GM12878 (cell line): ENCODE measurements around the gene CENPX. TPM values are rescaled to one million over a fixed set of nuclear protein-coding genes. Genes with fewer than 3 reads are reported as not detected.

Experiments
- ATAC-seq: fragments of 200-7000 bp; cut with Tn5 transposase; 3 replicates; pipeline ENCODE4 v1.9.1; 2020; ENCODE audit warnings: mild to moderate bottlenecking, moderate library complexity
- BruUV-seq: library from RNA; stranded (reverse); fragments of 400-500 nt; replicated peaks from 2 replicates; lab custom pipeline; 2021; lab: Mats Ljungman, UMichigan
- CTCF ChIA-PET: fragments of 300-600 bp; sonication (Branson Sonifier 250); formaldehyde crosslinking; extraction: SDS; loops from one replicate; lab custom pipeline; 2021; ENCODE audit warnings: inconsistent platforms; lab: Yijun Ruan, JAX
- POLR2A ChIA-PET: fragments of 350-600 bp; formaldehyde crosslinking; extraction: SDS; loops from one replicate; lab custom pipeline; 2021; ENCODE audit warnings: inconsistent platforms; lab: Charles Lee
- RAD21 ChIA-PET: fragments of 300-600 bp; sonication (Branson Sonifier 250); formaldehyde crosslinking; loops from one replicate; lab custom pipeline; 2023; ENCODE audit warnings: antibody characterized with exemption; ENCODE audit not compliant: unreplicated experiment; lab: Charles Lee
- SMC1A ChIA-PET: fragments of 300-600 bp; sonication (Branson Sonifier 250); formaldehyde crosslinking; loops from one replicate; lab custom pipeline; 2023; ENCODE audit not compliant: unreplicated experiment, uncharacterized antibody; lab: Charles Lee
- DNase-seq: peaks from one replicate; pipeline ENCODE4 v3.0.0-alpha.2; 2011; ENCODE audit warnings: low read depth, low spot score
- FAIRE-seq: peaks from 3 replicates; lab custom pipeline; 2011; peaks lifted over from hg19 to GRCh38; lab: Jason Lieb, UNC
- H2AFZ ChIP-seq: 2 replicates; pipeline ENCODE4 v1.6.0; 2011; ENCODE audit warnings: low read depth, low read length, control low read depth; ENCODE audit not compliant: control insufficient read depth
- H3K27ac ChIP-seq: 2 replicates; pipeline ENCODE4 v1.5.1; 2011; ENCODE audit warnings: control low read depth; ENCODE audit not compliant: control insufficient read depth, insufficient read depth
- H3K27me3 ChIP-seq, 2 experiments: replicated peaks in 1 of 2; 2 replicates each; pipeline versions ENCODE4 v1.6.0 to v1.6.1; 2011; ENCODE audit warnings: low read length in 1 of 2; ENCODE audit not compliant: control insufficient read depth in 2 of 2, insufficient read depth in 2 of 2
- H3K36me3 ChIP-seq, 2 experiments: 2 replicates each; pipeline ENCODE4 v1.5.1; 2011; ENCODE audit warnings: low read length in 1 of 2; ENCODE audit not compliant: control insufficient read depth in 2 of 2, insufficient read depth in 2 of 2
- H3K4me1 ChIP-seq: 2 replicates; pipeline ENCODE4 v1.6.1; 2011; ENCODE audit warnings: mild to moderate bottlenecking, low read length, moderate library complexity, mixed read lengths; ENCODE audit not compliant: control insufficient read depth, insufficient read depth
- H3K4me2 ChIP-seq: 2 replicates; pipeline ENCODE4 v1.6.0; 2011; ENCODE audit warnings: control low read depth; ENCODE audit not compliant: control insufficient read depth, insufficient read depth
- H3K4me3 ChIP-seq: fragments of 200-600 bp; sonication (generic); 2 replicates; pipeline ENCODE4 v1.5.1; 2016
- H3K79me2 ChIP-seq: 2 replicates; pipeline ENCODE4 v1.6.0; 2011; ENCODE audit warnings: low read length; ENCODE audit not compliant: control insufficient read depth, insufficient read depth
- H3K9ac ChIP-seq: 2 replicates; pipeline ENCODE4 v1.8.0; 2011; ENCODE audit warnings: low read length, control low read depth, mixed read lengths; ENCODE audit not compliant: control insufficient read depth, insufficient read depth
- H3K9me3 ChIP-seq: replicated peaks from 3 replicates; pipeline ENCODE4 v1.5.1; 2011; ENCODE audit warnings: mild to moderate bottlenecking, low read length; ENCODE audit not compliant: control insufficient read depth, insufficient read depth
- H4K20me1 ChIP-seq: 2 replicates; pipeline ENCODE4 v1.6.0; 2011; ENCODE audit not compliant: control insufficient read depth, insufficient read depth
- BRCA1 ChIP-seq: IDR thresholded peaks from 2 replicates; pipeline ENCODE4 v1.6.1; 2011; ENCODE audit warnings: low read depth, low read length, improper control_type of control experiment
- EZH2 ChIP-seq: IDR thresholded peaks from 2 replicates; pipeline ENCODE4 v1.6.1; 2012; ENCODE audit warnings: low read depth, mild to moderate bottlenecking, control low read depth, inconsistent platforms, low read length, borderline replicate concordance; ENCODE audit not compliant: control insufficient read depth
- HDAC6 ChIP-seq: fragments of 200-600 bp; sonication (generic); IDR thresholded peaks from one replicate; pipeline ENCODE4 v1.8.0; 2017; ENCODE audit warnings: antibody characterized with exemption; ENCODE audit not compliant: unreplicated experiment
- HDGF ChIP-seq: fragments of 450-650 bp; IDR thresholded peaks from 2 replicates; pipeline ENCODE4 v1.6.1; 2016; ENCODE audit warnings: antibody characterized with exemption
- IRF4 ChIP-seq: IDR thresholded peaks from 2 replicates; pipeline ENCODE4 v1.6.1; 2011; ENCODE audit warnings: low read depth, low read length
- POLR2AphosphoS2 ChIP-seq: IDR thresholded peaks from 2 replicates; pipeline ENCODE4 v1.6.1; 2011; ENCODE audit warnings: low read depth, mild to moderate bottlenecking, low read length, improper control_type of control experiment, moderate library complexity
- SUZ12 ChIP-seq: fragments of 200-600 bp; sonication (generic); IDR thresholded peaks from one replicate; pipeline ENCODE4 v1.6.1; 2018; ENCODE audit warnings: antibody characterized with exemption, mild to moderate bottlenecking; ENCODE audit not compliant: unreplicated experiment
- TCF12 ChIP-seq: IDR thresholded peaks from 2 replicates; pipeline ENCODE4 v1.6.1; 2011; ENCODE audit warnings: low read depth, mild to moderate bottlenecking, low read length
- ZNF274 ChIP-seq: IDR thresholded peaks from one replicate; pipeline ENCODE4 v1.8.0; 2011; ENCODE audit not compliant: insufficient read length, insufficient read depth
- WGBS: methylation state at CpG from one replicate; pipeline ENCODE4 v1.1.6; 2016; ENCODE audit warnings: low lambda C conversion rate; ENCODE audit not compliant: insufficient replicate concordance, insufficient coverage; ENCODE audit errors: missing lambda C conversion rate; 5-methylcytosine and 5-hydroxymethylcytosine counted together
- in situ Hi-C: fragments of 300-500 bp; cut with MboI; formaldehyde crosslinking; loops from 9 replicates; pipeline ENCODE4 v1.14.3; 2018; ENCODE audit warnings: mixed read lengths
- intact Hi-C: fragments of 100-400 bp; cut with micrococcal nuclease; formaldehyde crosslinking; loops from one replicate; pipeline ENCODE4 v1.14.2; 2022; ENCODE audit not compliant: unreplicated experiment
- polyA plus RNA-seq, 11 experiments: library from polyadenylated mRNA; depleted of rRNA in 4 of 11; unstranded in 6 of 11; stranded (reverse) in 5 of 11; fragments of >200 nt; fragmentation: Nextera tagmentation in 4 of 11; fragmentation: Illumina TruSeq in 1 of 11; extraction: Ambion mirVana in 4 of 11; extraction: Trizol in 1 of 11; gene quantifications; 1 replicate in 1 of 11; 2 replicates in 10 of 11; pipeline versions ENCODE4 v1.2.1 to v1.2.3, GENCODE V29; 2011 to 2016; ENCODE audit warnings: inconsistent platforms in 2 of 11, missing spikeins in 2 of 11, low read depth in 1 of 11
- total RNA-seq, 4 experiments: library from RNA; depleted of rRNA in 3 of 4; stranded (reverse); fragments of >200 nt in 3 of 4; fragmentation: Illumina TruSeq in 1 of 4; extraction: Trizol in 1 of 4; gene quantifications; 2 replicates each; pipeline versions ENCODE4 v1.2.1 to v1.2.3, GENCODE V29; 2013 to 2021

CENPX gene
- total and polyA plus RNA-seq, 10 of the 15 experiments (the other 5 are each of a cell fraction or from before 2014, with no cell fraction given) = 11.7 to 182 (median 71.9) TPM

- DNase-seq (no peak), ATAC-seq (no peak), FAIRE-seq (no peak)
- Histone ChIP-seq H3K79me2 (no peaks in the 10 kb centered on the region), H3K4me2 (no peak overlapping the region), H4K20me1 (no peaks in the 10 kb centered on the region), H3K27ac (no peak overlapping the region), H3K27me3 (no peaks in the 10 kb centered on the region), H3K36me3 (no peaks in the 10 kb centered on the region; a peak in 1 of 4 replicates), H3K9me3 (no peaks in the 10 kb centered on the region), H2AFZ (no peak overlapping the region), H3K9ac (no peak overlapping the region), H3K4me1 (peaks cover 3% of the 10 kb centered on the region; the same call in 1 of the 2 replicates), H3K4me3 (no peak overlapping the region)
- WGBS = 92% methylated on average over 16 of the region's 16 CpGs
- intact Hi-C loops (no loop called here), in situ Hi-C loops (no loop called here)
- BruUV-seq = no TSS peak
- ChIA-PET POLR2A (interaction anchor here (1.1 to 1.3 kb wide), 2 partner anchors 21 to 69 kb away, joined by 3 read pairs; no protein-coding TSS in a partner anchor), SMC1A (interaction anchor here (2.5 kb wide), 1 partner anchor 125 kb away, joined by 13 read pairs; no protein-coding TSS in a partner anchor), CTCF (interaction anchor here (0.5 to 2.3 kb wide), 9 partner anchors 9 to 385 kb away, joined by 3 to 19 read pairs (median 4); no protein-coding TSS in a partner anchor), RAD21 (interaction anchor here (1.2 to 1.5 kb wide), 5 partner anchors 77 to 321 kb away, joined by 3 to 4 read pairs (median 4); no protein-coding TSS in a partner anchor)
- TF ChIP-seq HDAC6 (no peak), ZNF274 (no peak), SUZ12 (no peak), BRCA1 (no peak), POLR2AphosphoS2 (no peak), HDGF (no peak), IRF4 (no peak)
Observed at GRCh38 chr17:82029391-82029790, 6.7 kb upstream of the CENPX start.

GRCh38 chr17:82028966-82029365 lies 6.3 kb upstream of the CENPX start:
- FAIRE-seq = no peak

More at GRCh38 chr17:82028966-82029365, 6.3 kb upstream of the CENPX start:
- ChIA-PET POLR2A (no interaction called here), CTCF (interaction anchor here (1.1 to 2.1 kb wide), 6 partner anchors 8 to 322 kb away, joined by 3 to 19 read pairs (median 6); partner anchors contain the start of gene DCXR)
- DNase-seq = no peak
- in situ Hi-C loops = no loop called here
- no peaks in the 10 kb centered on the region; a peak in 1 of 4 replicates for H3K36me3 ChIP-seq
- intact Hi-C loops = no loop called here
- no peaks in the 10 kb centered on the region for H4K20me1 ChIP-seq
- no peak overlapping the region for H2AFZ ChIP-seq
- ATAC-seq = no peak
- H3K4me1 ChIP-seq = peaks cover 7% of the 10 kb centered on the region
- H3K27ac ChIP-seq = no peak overlapping the region
- TF ChIP-seq EZH2 (no peak), TCF12 (no peak)
- TF ChIP-seq, all 136 proteins: peak for 0
- H3K79me2 ChIP-seq = no peaks in the 10 kb centered on the region; the same call in 1 of the 2 replicates
- ChIA-PET SMC1A (interaction anchor here (2.5 kb wide), 1 partner anchor 126 kb away, joined by 13 read pairs; no protein-coding TSS in a partner anchor), RAD21 (interaction anchor here (1.4 to 1.5 kb wide), 2 partner anchors 125 to 271 kb away, joined by 3 to 4 read pairs; no protein-coding TSS in a partner anchor)
- no peaks in the 10 kb centered on the region for H3K9me3 ChIP-seq
- 98% methylated on average over 9 of the region's 9 CpGs for WGBS
- no TSS peak for BruUV-seq
- no peak overlapping the region for H3K9ac ChIP-seq
- H3K4me3 ChIP-seq = no peak overlapping the region
- H3K27me3 ChIP-seq = no peaks in the 10 kb centered on the region
- H3K4me2 ChIP-seq = no peak overlapping the region
